ENCODE results near the gene EXOC2. TPM values are rescaled to one million over a fixed set of nuclear protein-coding genes. Genes with fewer than 3 reads are reported as not detected.

The EXOC2 gene
- total RNA-seq, 4 donors from 2014 or later, result 10.3 to 23.9 (median 19.1) TPM

DNA sequence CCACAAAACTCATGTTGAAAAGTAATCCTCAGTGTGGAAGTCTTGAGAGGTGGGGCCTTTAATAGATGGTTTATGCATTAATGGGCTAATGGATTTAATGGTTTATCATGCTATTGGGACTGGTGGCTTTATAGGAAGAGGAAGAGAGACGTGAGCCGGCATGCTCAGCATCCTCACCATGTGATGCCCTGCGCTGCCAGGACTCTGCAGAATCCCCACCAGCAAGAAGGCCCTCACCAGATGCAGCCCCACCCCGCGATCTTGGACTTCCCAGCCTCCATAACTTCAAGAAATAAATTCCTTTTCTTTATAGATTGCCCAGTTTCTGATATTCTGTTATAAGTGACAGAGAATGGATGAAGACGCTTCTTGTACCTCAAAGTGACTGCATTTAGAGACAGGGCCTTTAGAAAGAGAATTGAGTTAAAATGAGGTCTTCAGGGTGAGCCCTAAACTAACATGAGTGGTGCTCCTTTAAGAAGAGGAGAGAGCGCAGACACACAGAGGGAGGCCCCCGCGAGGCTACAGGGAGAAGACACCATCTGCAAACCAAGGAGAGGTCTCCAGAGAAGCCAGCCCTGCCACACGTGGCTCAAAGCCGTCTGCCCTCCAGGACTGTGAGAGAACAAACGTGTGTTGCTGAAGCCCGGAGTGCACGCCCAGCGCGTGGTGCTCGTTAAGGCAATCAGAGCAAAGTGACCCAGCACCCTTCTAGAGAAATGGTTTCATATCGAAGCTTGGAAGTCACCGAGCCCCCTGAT, 244.5 kb downstream of the EXOC2 start:
- H3K4me1 ChIP-seq, result no peaks in the 10 kb centered on the region
- no peaks in the 10 kb centered on the region for H3K36me3 ChIP-seq
- H3K9me3 ChIP-seq, result no peaks in the 10 kb centered on the region
- H3K27me3 ChIP-seq, result no peaks in the 10 kb centered on the region
- H3K27ac ChIP-seq, result no peak overlapping the region
- no peak for DNase-seq
- no peak for TF ChIP-seq POLR2A (IDR thresholded peaks at IDR 0.05)
- TF ChIP-seq, protein P1, sequence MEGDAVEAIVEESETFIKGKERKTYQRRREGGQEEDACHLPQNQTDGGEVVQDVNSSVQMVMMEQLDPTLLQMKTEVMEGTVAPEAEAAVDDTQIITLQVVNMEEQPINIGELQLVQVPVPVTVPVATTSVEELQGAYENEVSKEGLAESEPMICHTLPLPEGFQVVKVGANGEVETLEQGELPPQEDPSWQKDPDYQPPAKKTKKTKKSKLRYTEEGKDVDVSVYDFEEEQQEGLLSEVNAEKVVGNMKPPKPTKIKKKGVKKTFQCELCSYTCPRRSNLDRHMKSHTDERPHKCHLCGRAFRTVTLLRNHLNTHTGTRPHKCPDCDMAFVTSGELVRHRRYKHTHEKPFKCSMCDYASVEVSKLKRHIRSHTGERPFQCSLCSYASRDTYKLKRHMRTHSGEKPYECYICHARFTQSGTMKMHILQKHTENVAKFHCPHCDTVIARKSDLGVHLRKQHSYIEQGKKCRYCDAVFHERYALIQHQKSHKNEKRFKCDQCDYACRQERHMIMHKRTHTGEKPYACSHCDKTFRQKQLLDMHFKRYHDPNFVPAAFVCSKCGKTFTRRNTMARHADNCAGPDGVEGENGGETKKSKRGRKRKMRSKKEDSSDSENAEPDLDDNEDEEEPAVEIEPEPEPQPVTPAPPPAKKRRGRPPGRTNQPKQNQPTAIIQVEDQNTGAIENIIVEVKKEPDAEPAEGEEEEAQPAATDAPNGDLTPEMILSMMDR (IDR thresholded peaks at IDR 0.05), result no peak
- H3K4me3 ChIP-seq, result no peak overlapping the region

GRCh38 chr6:447381-448165, 245.4 kb downstream of the EXOC2 start:
- Histone ChIP-seq H3K9me3 (no peaks in the 10 kb centered on the region), H3K27ac (peak overlapping the region in 3 of 4 donors; percentile 17 to 58 (median 51)), H3K27me3 (no peaks in the 10 kb centered on the region), H3K36me3 (no peaks in the 10 kb centered on the region), H3K4me3 (peak overlapping the region in 3 of 4 donors; percentile 25 to 31 (median 25)), H3K4me1 (no peaks in the 10 kb centered on the region)
- peak in 2 of 3 donors; percentile 35 to 53 for DNase-seq
- no peak for TF ChIP-seq POLR2A (IDR thresholded peaks at IDR 0.05)
- TF ChIP-seq, protein P1 (IDR thresholded peaks at IDR 0.05), result no peak

DNA sequence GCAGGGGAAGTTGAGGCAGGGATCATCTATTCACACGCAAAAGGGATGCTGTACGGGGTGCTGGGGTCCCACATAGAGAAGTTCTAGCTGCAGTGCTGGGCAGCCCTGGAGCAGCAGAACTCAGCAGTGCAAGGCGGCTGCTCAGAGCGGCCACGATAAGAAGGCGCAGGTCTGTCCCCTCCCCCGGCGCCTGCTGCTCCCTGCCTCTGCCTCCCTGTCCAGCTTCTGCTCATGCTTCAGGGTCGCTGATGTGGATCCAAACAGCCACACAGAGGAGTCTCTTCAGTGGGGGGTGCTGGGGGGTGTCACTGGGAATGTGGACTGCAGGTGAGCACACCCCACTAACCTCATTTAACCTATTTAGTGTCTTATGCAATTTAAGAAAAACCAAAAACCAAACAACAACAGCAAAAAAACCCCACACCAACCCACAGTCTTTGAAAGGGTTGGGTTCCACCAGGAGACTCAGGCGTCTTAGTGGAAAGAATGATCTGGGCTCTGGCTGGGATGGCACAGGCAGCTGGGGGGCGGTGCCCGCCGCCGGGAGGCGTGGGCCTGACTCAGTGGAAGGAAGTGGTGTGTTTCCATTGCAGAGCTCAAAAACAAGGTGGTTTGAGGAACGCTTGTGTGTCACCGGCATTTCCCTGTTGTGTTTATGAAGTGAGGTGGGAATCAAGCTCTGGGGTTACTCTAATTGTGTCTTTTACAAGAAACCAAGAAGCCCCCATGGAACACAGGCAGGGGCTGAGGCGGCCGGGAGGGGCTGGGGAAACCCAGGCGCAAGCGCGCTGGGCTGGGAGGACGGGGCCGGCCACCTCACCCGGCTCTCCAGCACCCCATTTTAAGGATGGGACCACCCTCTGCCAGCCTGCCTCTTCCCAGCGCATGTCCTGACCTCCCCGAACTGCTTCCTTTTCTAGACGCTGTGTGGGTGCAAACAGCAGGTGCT, 246.2 kb downstream of the EXOC2 start:
- Histone ChIP-seq H3K36me3 (no peaks in the 10 kb centered on the region), H3K27ac (peak overlapping the region in 3 of 4 donors; percentile 17 to 58 (median 51)), H3K9me3 (no peaks in the 10 kb centered on the region), H3K4me3 (peak overlapping the region in 3 of 4 donors; percentile 25 to 31 (median 25)), H3K4me1 (no peaks in the 10 kb centered on the region), H3K27me3 (no peaks in the 10 kb centered on the region)
- no peak for TF ChIP-seq POLR2A (IDR thresholded peaks at IDR 0.05)
- TF ChIP-seq, protein P1 (IDR thresholded peaks at IDR 0.05), result peak in 1 of 6 experiments; percentile 10
- DNase-seq, result peak in 2 of 3 donors; percentile 68 to 83

- no peak for TF ChIP-seq POLR2A (IDR thresholded peaks at IDR 0.05)
- TF ChIP-seq, protein P1 (IDR thresholded peaks at IDR 0.05), result no peak
These were observed 247.1 kb downstream of the EXOC2 start for GRCh38 chr6:445571-446417.

More at GRCh38 chr6:445571-446417, 247.1 kb downstream of the EXOC2 start:
- Histone ChIP-seq H3K27me3 (no peaks in the 10 kb centered on the region), H3K4me3 (no peak overlapping the region), H3K27ac (no peak overlapping the region), H3K36me3 (no peaks in the 10 kb centered on the region), H3K9me3 (no peaks in the 10 kb centered on the region), H3K4me1 (no peaks in the 10 kb centered on the region)
- DNase-seq, result peak in 1 of 3 donors; percentile 42

Data from Peyer's patch (tissue), 4 donors.